GM23338 (cell line): Measurements from ENCODE around the gene SLC1A4. TPM values are rescaled to one million over a fixed set of nuclear protein-coding genes. Genes with fewer than 3 reads are reported as not detected.

Experiments
- ATAC-seq: fragments of 200-7000 bp; cut with Tn5 transposase; 3 replicates; pipeline ENCODE4 v1.9.1; 2020
- DNase-seq: peaks from one replicate; pipeline ENCODE4 v3.0.0-alpha.2; 2015; ENCODE audit warnings: low spot score
- H2AFZ ChIP-seq: fragments of 200-600 bp; sonication (generic); 2 replicates; pipeline ENCODE4 v1.8.0; 2016; ENCODE audit warnings: antibody characterized with exemption, mild to moderate bottlenecking, moderate library complexity
- H3F3A ChIP-seq: fragments of 200-600 bp; sonication (generic); replicated peaks from 2 replicates; pipeline ENCODE4 v1.8.0; 2017; ENCODE audit warnings: antibody characterized with exemption, mixed run types, low read depth
- H3K27ac ChIP-seq: fragments of 200-600 bp; sonication (generic); 2 replicates; pipeline ENCODE4 v1.6.1; 2016; ENCODE audit warnings: low read depth
- H3K27me3 ChIP-seq: fragments of 200-600 bp; sonication (generic); 2 replicates; pipeline ENCODE4 v1.8.0; 2016; ENCODE audit warnings: mild to moderate bottlenecking, mixed run types, moderate library complexity; ENCODE audit not compliant: insufficient read depth
- H3K36me3 ChIP-seq: fragments of 200-600 bp; sonication (generic); 2 replicates; pipeline ENCODE4 v1.8.0; 2016; ENCODE audit warnings: mild to moderate bottlenecking; ENCODE audit not compliant: insufficient read depth
- H3K4me1 ChIP-seq: fragments of 200-600 bp; sonication (generic); 2 replicates; pipeline ENCODE4 v1.8.0; 2016; ENCODE audit warnings: mild to moderate bottlenecking, moderate library complexity; ENCODE audit not compliant: insufficient read depth
- H3K4me2 ChIP-seq: fragments of 200-600 bp; sonication (generic); 2 replicates; pipeline ENCODE4 v1.7.1; 2017; ENCODE audit warnings: mixed run types
- H3K4me3 ChIP-seq: fragments of 200-600 bp; sonication (generic); 2 replicates; pipeline ENCODE4 v1.6.1; 2016; ENCODE audit warnings: mixed run types
- H3K79me2 ChIP-seq: fragments of 200-600 bp; sonication (generic); replicated peaks from 2 replicates; pipeline ENCODE4 v1.8.0; 2017; ENCODE audit warnings: mild to moderate bottlenecking; ENCODE audit not compliant: insufficient read depth
- H3K9me2 ChIP-seq: fragments of 200-600 bp; sonication (generic); 2 replicates; pipeline ENCODE4 v1.8.0; 2017; ENCODE audit not compliant: insufficient read depth
- H4K20me1 ChIP-seq: fragments of 200-600 bp; sonication (generic); replicated peaks from 2 replicates; pipeline ENCODE4 v1.8.0; 2017; ENCODE audit warnings: mild to moderate bottlenecking; ENCODE audit not compliant: insufficient read depth
- H3K27ac Mint-ChIP-seq: 2 replicates; pipeline ENCODE4 v1.8.0; 2020; ENCODE audit warnings: inconsistent platforms, mild to moderate bottlenecking, moderate library complexity, mixed read lengths
- H3K27me3 Mint-ChIP-seq: 3 replicates; pipeline ENCODE4 v1.8.0; 2022; ENCODE audit warnings: low read depth, mild to moderate bottlenecking, moderate library complexity, mixed read lengths, inconsistent platforms; ENCODE audit not compliant: insufficient read depth, poor library complexity
- H3K36me3 Mint-ChIP-seq: 3 replicates; pipeline ENCODE4 v1.8.0; 2021; ENCODE audit warnings: low read depth, mild to moderate bottlenecking, inconsistent platforms, moderate library complexity, mixed read lengths
- H3K4me1 Mint-ChIP-seq: 3 replicates; pipeline ENCODE4 v1.8.0; 2020; ENCODE audit warnings: mild to moderate bottlenecking, inconsistent platforms, mixed read lengths
- H3K4me3 Mint-ChIP-seq: 3 replicates; pipeline ENCODE4 v1.8.0; 2021; ENCODE audit warnings: moderate library complexity, mild to moderate bottlenecking, inconsistent platforms, mixed read lengths
- H3K9me3 Mint-ChIP-seq: 3 replicates; pipeline ENCODE4 v1.8.0; 2020; ENCODE audit warnings: moderate library complexity, mild to moderate bottlenecking, inconsistent platforms, mixed read lengths
- CREB1 ChIP-seq: fragments of 250-450 bp; sonication (Bioruptor Pico); IDR thresholded peaks from 2 replicates; pipeline ENCODE4 v1.5.0; 2020; ENCODE audit warnings: low read depth, mild to moderate bottlenecking, moderate library complexity
- ETS1 ChIP-seq: IDR thresholded peaks from 2 replicates; pipeline ENCODE4 v1.6.1; 2016; ENCODE audit warnings: antibody characterized with exemption
- EZH2 ChIP-seq: fragments of 200-600 bp; sonication (generic); IDR thresholded peaks from one replicate; pipeline ENCODE4 v1.8.0; 2017; ENCODE audit warnings: antibody characterized with exemption, mild to moderate bottlenecking, low read depth; ENCODE audit not compliant: unreplicated experiment
- EZH2phosphoT487 ChIP-seq: fragments of 200-600 bp; sonication (generic); IDR thresholded peaks from one replicate; pipeline ENCODE4 v1.8.1; 2018; ENCODE audit warnings: antibody characterized with exemption; ENCODE audit not compliant: unreplicated experiment
- JUNB ChIP-seq: IDR thresholded peaks from one replicate; pipeline ENCODE4 v1.6.1; 2016; ENCODE audit warnings: antibody characterized with exemption; ENCODE audit not compliant: unreplicated experiment
- NANOG ChIP-seq: IDR thresholded peaks from 2 replicates; pipeline ENCODE4 v1.6.1; 2016; ENCODE audit warnings: antibody characterized with exemption, borderline replicate concordance
- POLR2AphosphoS5 ChIP-seq: IDR thresholded peaks from 2 replicates; pipeline ENCODE4 v1.6.1; 2016; ENCODE audit warnings: antibody characterized with exemption, low read depth
- STAT1 ChIP-seq: IDR thresholded peaks from one replicate; pipeline ENCODE4 v1.6.1; 2016; ENCODE audit warnings: antibody characterized with exemption; ENCODE audit not compliant: unreplicated experiment
- ZNF331 ChIP-seq: fragments of 250-450 bp; sonication (Bioruptor Pico); IDR thresholded peaks from 2 replicates; pipeline ENCODE4 v1.5.0; 2020; ENCODE audit warnings: low read depth, mild to moderate bottlenecking, moderate library complexity
- ZNF462 ChIP-seq: fragments of 250-450 bp; sonication (Bioruptor Pico); IDR thresholded peaks from 2 replicates; pipeline ENCODE4 v1.5.0; 2020; ENCODE audit warnings: mild to moderate bottlenecking, moderate library complexity
- polyA plus RNA-seq: library from polyadenylated mRNA; unstranded; fragments of >200 nt; fragmentation: Nextera tagmentation; extraction: Ambion mirVana; gene quantifications from 2 replicates; pipeline ENCODE4 v1.2.1, GENCODE V29; 2016
- total RNA-seq: library from RNA; depleted of rRNA; stranded (reverse); fragments of >200 nt; shearing (Covaris generic); gene quantifications from 2 replicates; pipeline ENCODE4 v1.2.3, GENCODE V29; 2014
- TF ChIP-seq, protein P1 (sequence below): IDR thresholded peaks from one replicate; pipeline ENCODE4 v1.6.1; 2018; ENCODE audit warnings: antibody characterized with exemption; ENCODE audit not compliant: unreplicated experiment

Gene SLC1A4
- total and polyA plus RNA-seq, 2 experiments from 2014 or later = 1.3 to 2.7 TPM

GRCh38 chr2:64995041-64995440 is 5.8 kb downstream of the SLC1A4 start:
- peaks cover 7% of the 10 kb centered on the region; the same call in 1 of the 3 replicates for H3K36me3 Mint-ChIP-seq
- H3K4me1 ChIP-seq = peaks cover 12% of the 10 kb centered on the region; the same call in 1 of the 2 replicates
- H3K9me3 Mint-ChIP-seq = peaks cover 2% of the 10 kb centered on the region; the same call in 1 of the 3 replicates
- H3K27me3 ChIP-seq = peaks cover 27% of the 10 kb centered on the region
- peaks cover 8% of the 10 kb centered on the region; the same call in 1 of the 2 replicates for H4K20me1 ChIP-seq
- no peak overlapping the region for H3K4me2 ChIP-seq
- H3K9me2 ChIP-seq = no peaks in the 10 kb centered on the region
- DNase-seq (no peak), ATAC-seq (no peak)
- no peak overlapping the region for H2AFZ ChIP-seq
- H3K4me1 Mint-ChIP-seq = peaks cover 16% of the 10 kb centered on the region
- H3K36me3 ChIP-seq = no peaks in the 10 kb centered on the region
- no peaks in the 10 kb centered on the region for H3F3A ChIP-seq
- no peaks in the 10 kb centered on the region for H3K79me2 ChIP-seq
- no peak overlapping the region for H3K4me3 ChIP-seq
- no peak overlapping the region for H3K27ac Mint-ChIP-seq
- H3K4me3 Mint-ChIP-seq = no peak overlapping the region
- no peak overlapping the region for H3K27ac ChIP-seq
- H3K27me3 Mint-ChIP-seq = peaks cover 35% of the 10 kb centered on the region
- TF ChIP-seq ZNF331 (CRISPR knock-in tag) (no peak), POLR2AphosphoS5 (no peak), ZNF462 (no peak), STAT1 (no peak), CREB1 (CRISPR knock-in tag) (no peak), NANOG (no peak), EZH2phosphoT487 (no peak), JUNB (no peak), EZH2 (no peak), ETS1 (no peak)
- TF ChIP-seq, protein P1, sequence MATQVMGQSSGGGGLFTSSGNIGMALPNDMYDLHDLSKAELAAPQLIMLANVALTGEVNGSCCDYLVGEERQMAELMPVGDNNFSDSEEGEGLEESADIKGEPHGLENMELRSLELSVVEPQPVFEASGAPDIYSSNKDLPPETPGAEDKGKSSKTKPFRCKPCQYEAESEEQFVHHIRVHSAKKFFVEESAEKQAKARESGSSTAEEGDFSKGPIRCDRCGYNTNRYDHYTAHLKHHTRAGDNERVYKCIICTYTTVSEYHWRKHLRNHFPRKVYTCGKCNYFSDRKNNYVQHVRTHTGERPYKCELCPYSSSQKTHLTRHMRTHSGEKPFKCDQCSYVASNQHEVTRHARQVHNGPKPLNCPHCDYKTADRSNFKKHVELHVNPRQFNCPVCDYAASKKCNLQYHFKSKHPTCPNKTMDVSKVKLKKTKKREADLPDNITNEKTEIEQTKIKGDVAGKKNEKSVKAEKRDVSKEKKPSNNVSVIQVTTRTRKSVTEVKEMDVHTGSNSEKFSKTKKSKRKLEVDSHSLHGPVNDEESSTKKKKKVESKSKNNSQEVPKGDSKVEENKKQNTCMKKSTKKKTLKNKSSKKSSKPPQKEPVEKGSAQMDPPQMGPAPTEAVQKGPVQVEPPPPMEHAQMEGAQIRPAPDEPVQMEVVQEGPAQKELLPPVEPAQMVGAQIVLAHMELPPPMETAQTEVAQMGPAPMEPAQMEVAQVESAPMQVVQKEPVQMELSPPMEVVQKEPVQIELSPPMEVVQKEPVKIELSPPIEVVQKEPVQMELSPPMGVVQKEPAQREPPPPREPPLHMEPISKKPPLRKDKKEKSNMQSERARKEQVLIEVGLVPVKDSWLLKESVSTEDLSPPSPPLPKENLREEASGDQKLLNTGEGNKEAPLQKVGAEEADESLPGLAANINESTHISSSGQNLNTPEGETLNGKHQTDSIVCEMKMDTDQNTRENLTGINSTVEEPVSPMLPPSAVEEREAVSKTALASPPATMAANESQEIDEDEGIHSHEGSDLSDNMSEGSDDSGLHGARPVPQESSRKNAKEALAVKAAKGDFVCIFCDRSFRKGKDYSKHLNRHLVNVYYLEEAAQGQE = no peak
